ENCODE results near the gene NAPB.

GRCh38 chr20:23379772-23380171, 41.5 kb downstream of the NAPB start:
- no peak for TF ChIP-seq RAD21 (IDR thresholded peaks at IDR 0.05 in 1 of 2, conservative IDR thresholded peaks at IDR 0.05 in 1 of 2; ENCODE audit: low read depth in 2 of 2, low read length in 2 of 2)
- TF ChIP-seq JUND (IDR thresholded peaks at IDR 0.05; ENCODE audit: low read length) = no peak
- TF ChIP-seq, protein P1, sequence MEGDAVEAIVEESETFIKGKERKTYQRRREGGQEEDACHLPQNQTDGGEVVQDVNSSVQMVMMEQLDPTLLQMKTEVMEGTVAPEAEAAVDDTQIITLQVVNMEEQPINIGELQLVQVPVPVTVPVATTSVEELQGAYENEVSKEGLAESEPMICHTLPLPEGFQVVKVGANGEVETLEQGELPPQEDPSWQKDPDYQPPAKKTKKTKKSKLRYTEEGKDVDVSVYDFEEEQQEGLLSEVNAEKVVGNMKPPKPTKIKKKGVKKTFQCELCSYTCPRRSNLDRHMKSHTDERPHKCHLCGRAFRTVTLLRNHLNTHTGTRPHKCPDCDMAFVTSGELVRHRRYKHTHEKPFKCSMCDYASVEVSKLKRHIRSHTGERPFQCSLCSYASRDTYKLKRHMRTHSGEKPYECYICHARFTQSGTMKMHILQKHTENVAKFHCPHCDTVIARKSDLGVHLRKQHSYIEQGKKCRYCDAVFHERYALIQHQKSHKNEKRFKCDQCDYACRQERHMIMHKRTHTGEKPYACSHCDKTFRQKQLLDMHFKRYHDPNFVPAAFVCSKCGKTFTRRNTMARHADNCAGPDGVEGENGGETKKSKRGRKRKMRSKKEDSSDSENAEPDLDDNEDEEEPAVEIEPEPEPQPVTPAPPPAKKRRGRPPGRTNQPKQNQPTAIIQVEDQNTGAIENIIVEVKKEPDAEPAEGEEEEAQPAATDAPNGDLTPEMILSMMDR (IDR thresholded peaks at IDR 0.05; ENCODE audit: control extremely low read depth in 1 of 3, insufficient read depth in 1 of 3, low read depth in 1 of 3, low read length in 3 of 3) = no peak
- no peak for TF ChIP-seq CEBPB (IDR thresholded peaks at IDR 0.05; ENCODE audit: low read depth, low read length)
- TF ChIP-seq EP300 (IDR thresholded peaks at IDR 0.05; ENCODE audit: borderline replicate concordance in 1 of 2, low read depth in 2 of 2, low read length in 2 of 2) = no peak
- TF ChIP-seq SAP30 (IDR thresholded peaks at IDR 0.05; ENCODE audit: insufficient read depth, insufficient replicate concordance, low read length) = no peak
- no peak for TF ChIP-seq MAFK (IDR thresholded peaks at IDR 0.05; ENCODE audit: low read depth, low read length)
- no peak for TF ChIP-seq POLR2AphosphoS5 (IDR thresholded peaks at IDR 0.05; ENCODE audit: low read depth, low read length)
- TF ChIP-seq RFX5 (IDR thresholded peaks at IDR 0.05; ENCODE audit: borderline replicate concordance, low read depth, low read length) = no peak
- no peak for TF ChIP-seq HDAC2 (IDR thresholded peaks at IDR 0.05; ENCODE audit: borderline replicate concordance in 1 of 2, low read depth in 2 of 2, low read length in 2 of 2)
